HG03066 (cell line): ENCODE data around the gene AHNAK2.
"Not testable (repeated sequence)": the region's sequence is repeated elsewhere in the genome, so short reads cannot be mapped to it uniquely, and the experiment has no call there.

Source experiments
- ATAC-seq: cut with Tn5 transposase; IDR thresholded peaks from one replicate; pipeline ENCODE4 v1.9.1; 2021; ENCODE audit warnings: low read depth; ENCODE audit not compliant: unreplicated experiment

AHNAK2 gene

DNA sequence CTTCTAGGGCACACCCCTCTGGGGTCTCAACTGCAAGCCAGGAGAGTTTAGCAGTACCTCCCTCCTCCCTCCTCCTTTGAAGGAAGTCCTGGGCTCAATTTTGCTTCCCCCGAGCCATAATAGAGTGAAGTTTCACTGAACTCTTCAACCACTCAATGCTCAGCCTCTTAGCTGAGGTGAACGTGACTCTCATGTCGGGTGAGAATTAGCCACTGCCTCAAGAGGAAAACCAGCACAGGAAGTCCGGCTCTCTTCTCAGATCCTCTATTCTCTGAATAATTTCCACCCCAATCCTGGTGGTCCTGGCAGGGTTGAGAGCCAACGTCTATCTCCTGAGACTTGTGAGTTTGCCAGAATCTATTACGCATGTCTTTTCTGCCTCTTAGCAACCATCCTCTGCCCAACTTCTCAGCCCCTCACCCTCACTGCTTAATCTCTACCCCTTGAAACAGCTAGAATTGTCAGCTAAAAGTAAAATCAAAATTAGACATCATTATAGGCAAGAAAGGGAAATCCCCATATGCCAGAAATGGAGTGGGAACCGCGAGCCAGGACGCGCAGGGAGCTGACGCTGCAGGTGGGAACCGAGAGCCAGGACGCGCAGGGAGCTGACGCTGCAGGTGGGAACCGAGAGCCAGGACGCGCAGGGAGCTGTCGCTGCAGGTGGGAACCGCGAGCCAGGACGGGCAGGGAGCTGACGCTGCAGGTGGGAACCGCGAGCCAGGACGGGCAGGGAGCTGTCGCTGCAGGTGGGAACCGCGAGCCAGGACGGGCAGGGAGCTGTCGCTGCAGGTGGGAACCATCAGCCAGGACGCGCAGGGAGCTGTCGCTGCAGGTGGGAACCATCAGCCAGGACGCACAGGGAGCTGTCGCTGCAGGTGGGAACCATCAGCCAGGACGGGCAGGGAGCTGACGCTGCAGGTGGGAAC is 73.3 kb downstream of the AHNAK2 start:
- not testable (repeated sequence) for ATAC-seq

DNA sequence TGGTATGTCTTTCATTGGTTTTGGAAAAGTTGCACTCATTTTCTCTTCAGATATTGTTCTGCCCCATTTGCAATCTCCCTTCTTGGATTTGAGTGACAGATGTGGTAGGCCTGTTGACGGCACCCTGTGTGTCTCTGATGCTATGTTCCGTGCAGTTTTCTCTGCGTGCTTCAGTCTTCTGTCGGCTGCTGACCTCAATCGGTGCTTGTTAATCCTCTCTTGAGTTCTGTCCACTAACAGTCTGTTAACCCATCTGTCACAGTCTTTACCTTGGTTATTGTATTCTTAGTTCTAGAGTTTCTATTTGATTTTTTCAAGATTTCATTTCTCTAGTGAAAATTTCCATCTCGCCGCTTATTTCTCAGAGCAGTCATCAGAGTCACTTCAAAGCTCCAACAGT is 74.2 kb downstream of the AHNAK2 start:
- ATAC-seq, result no peak

GRCh38 chr14:104900639-104901512 is 77.3 kb downstream of the AHNAK2 start:
- no peak for ATAC-seq

DNA sequence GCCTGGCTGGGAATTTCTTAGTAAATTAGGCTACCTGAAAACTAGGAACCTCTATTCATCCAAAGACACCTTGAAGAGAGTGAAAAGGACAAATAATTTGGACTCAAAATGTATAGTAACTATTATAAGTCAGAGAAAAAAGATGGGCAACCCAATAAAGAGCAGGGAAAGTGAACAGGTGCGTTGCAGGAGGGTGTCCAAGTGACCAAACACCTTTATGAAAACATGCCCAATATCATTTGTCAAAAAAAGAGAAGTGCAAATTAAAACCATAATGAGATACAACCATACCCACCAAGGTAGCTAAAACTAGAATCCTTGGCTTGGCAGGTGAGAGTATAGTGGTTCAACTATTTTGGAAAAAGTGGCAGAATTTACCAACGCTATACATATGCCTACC is 78.4 kb downstream of the AHNAK2 start:
- no peak for ATAC-seq

- ATAC-seq, result no peak
Measured at GRCh38 chr14:104898870-104899510, 79.2 kb downstream of the AHNAK2 start.

DNA sequence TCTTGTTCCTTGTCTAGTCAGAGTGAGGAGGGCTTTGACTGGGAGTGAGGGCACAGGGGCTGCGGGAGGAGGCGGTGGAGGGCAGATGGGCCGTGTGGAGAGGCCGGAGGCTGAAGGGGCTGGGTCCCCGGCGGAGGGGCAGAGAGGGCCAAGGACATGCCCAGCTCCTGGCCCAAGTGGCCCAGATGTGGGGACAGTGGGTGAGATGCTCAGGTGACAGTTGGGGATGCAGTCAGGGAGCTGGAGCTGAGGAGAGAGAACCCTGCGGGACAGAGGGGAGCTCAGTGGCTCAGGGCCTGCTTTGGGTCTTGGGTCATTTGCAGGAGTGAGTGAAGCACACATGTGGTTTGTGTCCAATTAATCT is 80.0 kb downstream of the AHNAK2 start:
- ATAC-seq, result no peak

GRCh38 chr14:104897330-104898194 is 80.6 kb downstream of the AHNAK2 start:
- no peak for ATAC-seq

DNA sequence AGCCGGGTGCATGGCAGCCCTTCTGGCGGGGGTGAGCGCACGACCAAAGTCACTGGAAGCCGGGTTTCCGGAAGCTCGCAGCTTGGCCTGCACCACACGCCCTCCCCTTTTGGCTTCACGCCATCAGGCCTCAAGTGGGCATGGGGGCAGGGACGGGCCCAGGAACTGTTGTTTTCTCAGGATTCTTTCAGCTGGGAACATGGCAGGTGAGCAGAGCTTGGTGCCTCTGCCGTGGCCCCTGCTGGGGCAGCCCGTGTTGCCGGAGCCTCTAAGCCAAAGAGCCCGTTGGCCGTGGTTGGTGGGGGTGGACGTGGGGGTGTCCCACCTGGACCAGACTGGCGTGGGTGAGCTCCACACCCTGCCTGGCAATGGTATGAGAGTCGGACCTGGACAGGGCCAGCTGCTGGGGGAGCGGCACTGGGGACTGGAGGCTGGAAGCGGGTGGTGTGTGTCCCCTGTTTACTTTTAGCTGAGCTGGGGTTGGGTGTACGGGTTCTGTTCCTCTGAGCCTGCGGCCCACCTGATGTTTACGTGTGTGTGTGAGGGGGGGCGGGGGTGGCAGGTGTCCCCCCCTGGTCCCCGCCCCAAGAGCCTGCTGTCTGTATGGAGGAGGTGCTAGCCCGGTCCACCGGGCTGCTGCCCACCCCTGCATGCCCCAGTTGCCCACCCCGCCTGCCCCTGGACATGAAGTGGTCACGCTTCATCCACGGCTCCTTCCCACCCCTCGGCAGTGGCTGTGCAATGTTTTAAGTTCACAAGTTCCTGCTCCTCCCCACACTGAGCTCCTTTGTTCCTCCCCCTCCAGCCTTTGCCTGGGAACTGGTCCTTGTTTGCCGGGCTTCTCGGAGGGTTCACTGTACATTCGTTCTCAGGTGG is 82.2 kb downstream of the AHNAK2 start:
- no peak for ATAC-seq

GRCh38 chr14:104895207-104895785 is 82.9 kb downstream of the AHNAK2 start:
- ATAC-seq, result no peak

- ATAC-seq, result no peak
Measured at GRCh38 chr14:104894331-104895206, 83.6 kb downstream of the AHNAK2 start.

- ATAC-seq, result no peak
Measured at GRCh38 chr14:104893435-104894207, 84.6 kb downstream of the AHNAK2 start.

GRCh38 chr14:104892531-104893434 is 85.4 kb downstream of the AHNAK2 start:
- no peak for ATAC-seq

- ATAC-seq, result no peak
Measured at GRCh38 chr14:104891664-104892530, 86.3 kb downstream of the AHNAK2 start.

DNA sequence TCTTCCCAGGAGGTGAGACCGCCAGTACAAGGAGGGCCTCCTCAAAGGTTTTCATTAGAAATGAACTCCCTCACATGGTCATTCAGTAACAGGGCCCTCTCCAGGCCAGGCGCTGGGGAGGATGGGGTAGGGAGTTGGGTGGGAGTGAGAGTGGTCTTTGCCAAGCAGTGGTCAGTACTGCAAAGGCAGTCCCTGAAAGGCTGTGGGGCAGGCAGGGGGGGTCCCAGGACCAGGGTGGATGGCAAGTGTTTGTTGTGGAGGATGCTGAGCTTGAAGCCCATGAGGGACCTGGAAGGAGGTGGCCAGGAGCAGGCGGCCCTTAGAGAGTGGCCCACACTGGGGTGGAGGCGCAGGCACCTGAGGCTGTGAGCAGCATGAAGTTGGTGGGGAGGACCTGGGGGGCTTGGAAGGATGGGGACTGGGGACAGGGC is 87.0 kb downstream of the AHNAK2 start:
- no peak for ATAC-seq

DNA sequence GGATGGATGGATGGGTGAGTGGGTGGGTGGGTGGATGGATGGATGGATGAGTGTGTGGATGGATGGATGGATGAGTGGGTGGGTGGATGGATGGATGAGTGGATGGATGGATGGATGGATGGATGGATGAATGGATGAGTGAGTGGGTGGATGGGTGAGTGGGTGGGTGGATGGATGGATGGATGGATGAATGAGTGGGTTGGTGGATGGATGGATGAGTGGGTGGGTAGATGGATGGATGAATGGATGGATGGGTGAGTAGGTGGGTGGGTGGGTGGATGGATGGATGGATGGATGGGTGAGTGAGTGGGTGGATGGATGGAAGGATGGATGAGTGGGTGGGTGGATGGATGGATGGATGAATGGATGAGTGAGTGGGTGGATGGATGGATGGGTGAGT is 87.9 kb downstream of the AHNAK2 start:
- not testable (repeated sequence) for ATAC-seq
